ENCODE measurements around the gene WAS. TPM values are rescaled to one million over a fixed set of nuclear protein-coding genes. Genes with fewer than 3 reads are reported as not detected.
A peak's percentile ranks its signal among the peaks of the same experiment; 100 is the strongest.
"Not testable (repeated sequence)": the region's sequence is repeated elsewhere in the genome, so short reads cannot be mapped to it uniquely, and the experiment has no call there.

WAS gene
- total RNA-seq, 3 donors from 2014 or later (not counting 1 experiment from before 2014, with no cell fraction given), result 136 to 149 (median 141) TPM

GRCh38 chrX:48689208-48689920 lies 5.8 kb downstream of the WAS start:
- Mint-ChIP-seq H3K9me3 (no peaks in the 10 kb centered on the region), H3K27ac (no peak overlapping the region), H3K4me3 (no peak overlapping the region), H3K27me3 (ENCODE audit: low read depth in 2 of 2) (no peaks in the 10 kb centered on the region), H3K36me3 (no peaks in the 10 kb centered on the region), H3K4me1 (peaks cover 12 to 34% of the 10 kb centered on the region in 2 donors)
- Histone ChIP-seq H3K27ac (ENCODE audit: low read length) (no peak overlapping the region), H3K36me3 (ENCODE audit: control insufficient read depth, insufficient read depth, low read length) (peaks cover 39% of the 10 kb centered on the region), H3K4me3 (ENCODE audit: low read length) (no peak overlapping the region), H3K4me1 (ENCODE audit: control insufficient read depth, insufficient read depth, low read length) (peaks cover 22% of the 10 kb centered on the region), H3K27me3 (ENCODE audit: control insufficient read depth, insufficient read depth, low read length) (no peaks in the 10 kb centered on the region), H3K9me3 (ENCODE audit: control insufficient read depth, insufficient read depth, low read length) (no peaks in the 10 kb centered on the region)
- no peak for ATAC-seq
- TF ChIP-seq CTCF (IDR thresholded peaks at IDR 0.05), result no peak
- DNase-seq, result no peak
- intact Hi-C loops (cut with micrococcal nuclease), result no loop called here
- WGBS (ENCODE audit: insufficient coverage), result 88% methylated on average over 10 of the region's 11 CpGs

GRCh38 chrX:48691746-48692145 lies 8.1 kb downstream of the WAS start:
- WGBS (ENCODE audit: insufficient coverage), result 100% methylated on average over 1 of the region's 5 CpGs
- DNase-seq; H3K36me3 Mint-ChIP-seq; H3K27ac ChIP-seq (ENCODE audit: low read length); H3K9me3 ChIP-seq (ENCODE audit: control insufficient read depth, insufficient read depth, low read length); H3K27me3 Mint-ChIP-seq (ENCODE audit: low read depth in 2 of 2); intact Hi-C loops (cut with micrococcal nuclease); H3K4me3 ChIP-seq (ENCODE audit: low read length); H3K4me3 Mint-ChIP-seq; H3K27me3 ChIP-seq (ENCODE audit: control insufficient read depth, insufficient read depth, low read length); H3K9me3 Mint-ChIP-seq; ATAC-seq: not testable (repeated sequence)
- Mint-ChIP-seq H3K27ac (peak overlapping the region; percentile 35 to 66), H3K4me1 (peaks cover 7 to 25% of the 10 kb centered on the region in 2 donors)
- H3K36me3 ChIP-seq (ENCODE audit: control insufficient read depth, insufficient read depth, low read length), result peaks cover 28% of the 10 kb centered on the region
- peaks cover 15% of the 10 kb centered on the region for H3K4me1 ChIP-seq (ENCODE audit: control insufficient read depth, insufficient read depth, low read length)

DNA sequence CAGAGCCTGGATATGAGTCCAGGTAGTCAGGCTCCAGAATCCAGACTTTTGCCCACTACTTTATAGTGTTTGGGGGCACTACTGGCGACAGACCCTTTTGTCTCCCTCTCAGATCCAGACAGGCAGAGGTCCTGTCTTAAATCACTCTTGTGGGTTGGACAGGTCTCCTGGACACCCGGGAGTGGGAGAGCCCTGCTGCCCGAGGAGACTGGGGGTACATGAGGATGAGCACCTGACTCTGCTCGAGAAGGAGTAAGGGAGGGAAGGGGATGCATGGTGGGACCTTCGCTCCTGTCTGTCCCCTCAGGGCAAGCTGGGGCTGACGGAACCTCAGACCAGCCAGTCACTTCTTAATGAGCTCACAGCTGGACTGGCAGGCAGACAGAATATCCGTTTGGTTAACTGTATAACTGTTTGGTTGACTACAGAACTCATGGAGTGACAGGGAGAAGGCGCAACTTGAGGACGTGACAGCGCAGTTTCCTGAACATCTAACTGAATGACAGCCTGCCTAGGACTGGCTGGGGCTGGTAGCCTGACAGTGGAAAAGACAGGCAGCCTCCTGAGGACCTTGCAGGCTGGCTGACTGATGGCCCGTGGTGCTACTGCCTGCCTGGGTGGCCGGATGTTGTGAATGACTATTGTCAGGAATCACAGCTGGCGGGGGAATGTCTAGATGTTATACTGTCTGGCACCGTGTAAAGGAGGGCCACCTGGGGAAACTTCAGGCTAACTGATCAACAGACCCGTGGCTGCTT lies 11.4 kb downstream of the WAS start:
- H3K9me3 Mint-ChIP-seq, result no peaks in the 10 kb centered on the region
- H3K4me3 Mint-ChIP-seq, result peak overlapping the region; percentile 28
- WGBS (ENCODE audit: insufficient coverage), result 60% methylated on average over 14 of the region's 15 CpGs
- Histone ChIP-seq H3K27me3 (ENCODE audit: control insufficient read depth, insufficient read depth, low read length) (no peaks in the 10 kb centered on the region), H3K27ac (ENCODE audit: low read length) (no peak overlapping the region), H3K36me3 (ENCODE audit: control insufficient read depth, insufficient read depth, low read length) (peaks cover 11% of the 10 kb centered on the region), H3K9me3 (ENCODE audit: control insufficient read depth, insufficient read depth, low read length) (no peaks in the 10 kb centered on the region), H3K4me3 (ENCODE audit: low read length) (no peak overlapping the region), H3K4me1 (ENCODE audit: control insufficient read depth, insufficient read depth, low read length) (peaks cover 20% of the 10 kb centered on the region)
- no peak for TF ChIP-seq CTCF (IDR thresholded peaks at IDR 0.05)
- DNase-seq (no peak), ATAC-seq (no peak)
- H3K4me1 Mint-ChIP-seq, result peaks cover 7 to 23% of the 10 kb centered on the region in 2 donors
- no peaks in the 10 kb centered on the region for H3K36me3 Mint-ChIP-seq
- H3K27me3 Mint-ChIP-seq (ENCODE audit: low read depth in 2 of 2), result no peaks in the 10 kb centered on the region
- intact Hi-C loops (cut with micrococcal nuclease), result no loop called here
- peak overlapping the region; percentile 86 to 99 for H3K27ac Mint-ChIP-seq

DNA sequence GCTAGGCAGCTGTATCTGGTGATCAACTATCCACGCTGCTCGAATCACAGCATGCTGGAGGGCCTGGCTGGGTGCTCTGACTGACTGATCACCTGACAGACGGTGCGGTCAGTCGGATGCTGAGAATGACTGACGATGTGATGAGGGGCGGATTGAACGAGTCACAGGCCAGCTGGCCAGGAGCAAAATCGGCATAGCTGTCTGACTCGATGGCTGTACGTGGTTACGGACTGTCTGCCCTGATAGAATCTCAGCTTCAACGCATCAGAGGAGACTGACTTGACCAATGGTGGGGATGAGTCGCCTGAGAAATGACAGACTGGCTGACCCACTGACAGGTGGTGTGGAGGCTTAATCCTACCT lies 11.9 kb downstream of the WAS start:
- no peaks in the 10 kb centered on the region for H3K27me3 ChIP-seq (ENCODE audit: control insufficient read depth, insufficient read depth, low read length)
- intact Hi-C loops (cut with micrococcal nuclease), result no loop called here
- H3K36me3 Mint-ChIP-seq, result no peaks in the 10 kb centered on the region
- peak overlapping the region; percentile 90 for H3K4me3 Mint-ChIP-seq
- H3K9me3 ChIP-seq (ENCODE audit: control insufficient read depth, insufficient read depth, low read length), result no peaks in the 10 kb centered on the region
- DNase-seq, result no peak
- peak overlapping the region; percentile 72 for H3K4me3 ChIP-seq (ENCODE audit: low read length)
- peaks cover 10% of the 10 kb centered on the region for H3K36me3 ChIP-seq (ENCODE audit: control insufficient read depth, insufficient read depth, low read length)
- H3K27me3 Mint-ChIP-seq (ENCODE audit: low read depth in 2 of 2), result no peaks in the 10 kb centered on the region
- no peak for TF ChIP-seq CTCF (IDR thresholded peaks at IDR 0.05)
- no peak for ATAC-seq
- H3K4me1 Mint-ChIP-seq, result peaks cover 7 to 23% of the 10 kb centered on the region in 2 donors
- no peaks in the 10 kb centered on the region for H3K9me3 Mint-ChIP-seq
- H3K4me1 ChIP-seq (ENCODE audit: control insufficient read depth, insufficient read depth, low read length), result peaks cover 20% of the 10 kb centered on the region
- peak overlapping the region; percentile 85 for H3K27ac ChIP-seq (ENCODE audit: low read length)
- H3K27ac Mint-ChIP-seq, result peak overlapping the region; percentile 86 to 99
- WGBS (ENCODE audit: insufficient coverage), result 70% methylated on average over 14 of the region's 14 CpGs
